Loucy (cell line): Measurements from ENCODE around the gene NUDT1.
A peak's percentile ranks its signal among the peaks of the same experiment; 100 is the strongest.

ENCODE experiments used
- H2AFZ ChIP-seq: fragments of 200-600 bp; sonication (generic); 2 replicates; pipeline ENCODE4 v1.6.0; 2016; ENCODE audit warnings: antibody characterized with exemption, mild to moderate bottlenecking, low read length, moderate library complexity
- H3F3A ChIP-seq: fragments of 200-600 bp; 2 replicates; pipeline ENCODE4 v1.6.0; 2016; ENCODE audit warnings: antibody characterized with exemption, low read depth, mild to moderate bottlenecking
- H3K27me3 ChIP-seq: fragments of 200-600 bp; sonication (generic); 2 replicates; pipeline ENCODE4 v1.6.1; 2014; ENCODE audit warnings: low read length, mild to moderate bottlenecking; ENCODE audit not compliant: insufficient read depth, poor library complexity, severe bottlenecking
- H3K36me3 ChIP-seq: fragments of 200-600 bp; sonication (generic); 2 replicates; pipeline ENCODE4 v1.6.1; 2016; ENCODE audit warnings: low read length; ENCODE audit not compliant: insufficient read depth
- H3K4me1 ChIP-seq: fragments of 200-600 bp; sonication (generic); 2 replicates; pipeline ENCODE4 v1.5.1; 2014; ENCODE audit warnings: low read length, mild to moderate bottlenecking; ENCODE audit not compliant: insufficient read depth, poor library complexity, severe bottlenecking
- H3K4me2 ChIP-seq: fragments of 200-600 bp; sonication (generic); 2 replicates; pipeline ENCODE4 v1.6.0; 2014; ENCODE audit warnings: antibody characterized with exemption, low read length, low read depth, mild to moderate bottlenecking; ENCODE audit not compliant: poor library complexity, severe bottlenecking
- H3K4me3 ChIP-seq: fragments of 200-600 bp; sonication (generic); 2 replicates; pipeline ENCODE4 v1.5.1; 2014; ENCODE audit warnings: low read length, mild to moderate bottlenecking, mixed read lengths; ENCODE audit not compliant: poor library complexity, severe bottlenecking
- H3K79me2 ChIP-seq: fragments of 200-600 bp; sonication (generic); 2 replicates; pipeline ENCODE4 v1.6.1; 2014; ENCODE audit warnings: low read length; ENCODE audit not compliant: insufficient read depth
- H3K9ac ChIP-seq: fragments of 200-600 bp; sonication (generic); 2 replicates; pipeline ENCODE4 v1.6.0; 2014; ENCODE audit warnings: mild to moderate bottlenecking, low read depth, low read length, moderate library complexity; ENCODE audit not compliant: poor library complexity, severe bottlenecking
- H3K9me2 ChIP-seq: fragments of 200-600 bp; sonication (generic); replicated peaks from 2 replicates; pipeline ENCODE4 v1.6.1; 2016; ENCODE audit warnings: low read depth, low read length, mixed read lengths
- H3K9me3 ChIP-seq: fragments of 200-600 bp; sonication (generic); 2 replicates; pipeline ENCODE4 v1.6.1; 2014; ENCODE audit warnings: mild to moderate bottlenecking, antibody characterized with exemption, low read length, low read depth; ENCODE audit not compliant: insufficient read depth
- H4K20me1 ChIP-seq: fragments of 200-600 bp; sonication (generic); 2 replicates; pipeline ENCODE4 v1.6.0; 2014; ENCODE audit warnings: antibody characterized with exemption, low read length, mild to moderate bottlenecking; ENCODE audit not compliant: insufficient read depth, poor library complexity, severe bottlenecking
- EZH2phosphoT487 ChIP-seq: fragments of 200-600 bp; IDR thresholded peaks from 2 replicates; pipeline ENCODE4 v1.6.1; 2018; ENCODE audit warnings: antibody characterized with exemption, mild to moderate bottlenecking, moderate library complexity, borderline replicate concordance
- TF ChIP-seq, protein P1 (sequence below): fragments of 200-600 bp; sonication (generic); conservative IDR thresholded peaks from 2 replicates; pipeline ENCODE4 v1.5.1; 2014; ENCODE audit warnings: mild to moderate bottlenecking, antibody characterized with exemption, low read length

NUDT1 gene

DNA sequence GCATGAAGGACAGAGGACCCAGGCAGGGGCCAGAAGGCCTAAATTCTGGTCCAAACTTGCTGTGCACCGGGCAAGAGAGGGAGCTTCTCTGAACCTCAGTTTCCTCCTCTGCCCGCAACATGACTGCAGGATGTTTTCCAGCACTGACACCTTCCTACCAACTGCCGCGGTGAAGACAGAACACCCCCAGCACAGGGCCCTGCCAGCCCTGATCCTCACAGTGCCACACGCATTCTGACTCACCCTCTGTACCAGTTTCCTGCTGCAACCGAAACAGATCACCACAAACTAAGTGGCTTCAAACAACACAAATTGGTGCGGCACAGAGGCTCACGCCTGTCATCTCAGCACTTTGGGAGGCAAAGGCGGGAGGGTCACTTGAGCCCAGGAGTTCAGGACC, 27.4 kb upstream of the NUDT1 start:
- Histone ChIP-seq H3K79me2 (no peaks in the 10 kb centered on the region; the same call in 1 of the 2 replicates), H3K9ac (peak overlapping the region; percentile 66), H4K20me1 (no peaks in the 10 kb centered on the region), H2AFZ (no peak overlapping the region), H3K9me3 (no peaks in the 10 kb centered on the region), H3K27me3 (no peaks in the 10 kb centered on the region), H3K4me1 (peaks cover 17% of the 10 kb centered on the region), H3F3A (no peaks in the 10 kb centered on the region), H3K4me2 (peak overlapping the region; percentile 58), H3K4me3 (peak overlapping the region; percentile 29), H3K36me3 (peaks cover 76% of the 10 kb centered on the region; the same call in 1 of the 2 replicates), H3K9me2 (no peaks in the 10 kb centered on the region)
- TF ChIP-seq EZH2phosphoT487: no peak
- TF ChIP-seq, protein P1, sequence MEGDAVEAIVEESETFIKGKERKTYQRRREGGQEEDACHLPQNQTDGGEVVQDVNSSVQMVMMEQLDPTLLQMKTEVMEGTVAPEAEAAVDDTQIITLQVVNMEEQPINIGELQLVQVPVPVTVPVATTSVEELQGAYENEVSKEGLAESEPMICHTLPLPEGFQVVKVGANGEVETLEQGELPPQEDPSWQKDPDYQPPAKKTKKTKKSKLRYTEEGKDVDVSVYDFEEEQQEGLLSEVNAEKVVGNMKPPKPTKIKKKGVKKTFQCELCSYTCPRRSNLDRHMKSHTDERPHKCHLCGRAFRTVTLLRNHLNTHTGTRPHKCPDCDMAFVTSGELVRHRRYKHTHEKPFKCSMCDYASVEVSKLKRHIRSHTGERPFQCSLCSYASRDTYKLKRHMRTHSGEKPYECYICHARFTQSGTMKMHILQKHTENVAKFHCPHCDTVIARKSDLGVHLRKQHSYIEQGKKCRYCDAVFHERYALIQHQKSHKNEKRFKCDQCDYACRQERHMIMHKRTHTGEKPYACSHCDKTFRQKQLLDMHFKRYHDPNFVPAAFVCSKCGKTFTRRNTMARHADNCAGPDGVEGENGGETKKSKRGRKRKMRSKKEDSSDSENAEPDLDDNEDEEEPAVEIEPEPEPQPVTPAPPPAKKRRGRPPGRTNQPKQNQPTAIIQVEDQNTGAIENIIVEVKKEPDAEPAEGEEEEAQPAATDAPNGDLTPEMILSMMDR: no peak

DNA sequence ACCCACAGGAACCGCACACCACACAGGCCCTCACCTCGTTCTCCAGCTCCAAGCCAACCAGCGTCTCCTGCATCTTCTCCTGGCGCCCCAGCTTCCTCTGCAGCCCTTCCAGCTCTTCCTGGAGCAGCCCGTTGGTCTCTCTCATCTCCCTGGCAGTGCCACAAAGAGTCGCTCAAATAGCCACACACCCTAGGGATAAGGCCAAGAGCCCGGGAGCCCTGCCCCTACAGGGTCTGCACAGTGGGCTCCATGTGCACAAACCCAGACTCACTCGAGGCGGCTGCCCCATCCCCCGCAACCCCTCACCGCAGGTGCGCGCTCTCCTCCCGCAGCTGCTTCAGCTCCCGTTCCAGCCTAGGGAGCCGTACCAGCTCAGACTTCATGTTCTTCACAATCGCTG, 26.2 kb upstream of the NUDT1 start:
- Histone ChIP-seq H3F3A (no peaks in the 10 kb centered on the region), H3K79me2 (peaks cover 4% of the 10 kb centered on the region; the same call in 1 of the 2 replicates), H3K9me3 (no peaks in the 10 kb centered on the region), H4K20me1 (no peaks in the 10 kb centered on the region), H3K4me3 (no peak overlapping the region), H3K36me3 (peaks cover 76% of the 10 kb centered on the region; the same call in 1 of the 2 replicates), H3K9me2 (no peaks in the 10 kb centered on the region), H2AFZ (no peak overlapping the region), H3K4me1 (peaks cover 17% of the 10 kb centered on the region), H3K9ac (peak overlapping the region; percentile 66), H3K4me2 (no peak overlapping the region), H3K27me3 (no peaks in the 10 kb centered on the region)
- TF ChIP-seq EZH2phosphoT487: no peak
- TF ChIP-seq, protein P1: no peak

DNA sequence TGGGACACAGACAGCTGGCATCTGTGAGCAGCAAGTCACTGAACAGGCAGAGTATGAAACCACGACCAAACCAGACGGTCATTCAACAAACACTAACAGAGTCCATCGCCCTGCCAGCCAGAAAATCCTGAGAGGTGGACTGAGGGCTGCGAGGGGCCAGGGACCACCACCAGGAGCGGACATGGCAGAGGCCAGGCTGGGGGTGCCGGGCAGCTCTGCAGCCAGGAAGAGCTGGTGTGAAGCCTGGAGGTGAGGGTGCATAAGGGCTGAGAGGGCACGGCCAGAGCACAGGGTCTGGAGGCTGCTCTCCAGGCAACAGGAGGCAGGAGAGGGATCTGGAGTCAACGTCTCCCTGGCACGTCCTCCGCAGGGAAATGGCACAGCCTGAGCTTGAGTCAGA, 24.8 kb upstream of the NUDT1 start:
- Histone ChIP-seq H2AFZ (no peak overlapping the region), H3K9me3 (no peaks in the 10 kb centered on the region), H3K9me2 (no peaks in the 10 kb centered on the region), H4K20me1 (no peaks in the 10 kb centered on the region), H3K4me1 (peaks cover 17% of the 10 kb centered on the region), H3K79me2 (peaks cover 4% of the 10 kb centered on the region; the same call in 1 of the 2 replicates), H3F3A (no peaks in the 10 kb centered on the region), H3K4me2 (no peak overlapping the region), H3K4me3 (no peak overlapping the region), H3K9ac (no peak overlapping the region), H3K27me3 (no peaks in the 10 kb centered on the region), H3K36me3 (peaks cover 77% of the 10 kb centered on the region; the same call in 1 of the 2 replicates)
- TF ChIP-seq, protein P1: no peak
- no peak for TF ChIP-seq EZH2phosphoT487
